Cardiac fibroblast (primary cell): Measurements from ENCODE around the gene UBE2I.

Experiments
- DNase-seq, 2 donors: peaks; one replicate each; pipeline versions ENCODE4 v3.0.0 to v3.0.0-alpha.2; 2010; ENCODE audit warnings: low read depth in 2 of 2
- H3K4me3 ChIP-seq, 2 donors: replicated peaks in 1 of 2; 1 replicate in 1 of 2; 2 replicates in 1 of 2; pipeline ENCODE4 v1.5.1; 2011; ENCODE audit warnings: low read depth in 2 of 2, low read length in 2 of 2, mild to moderate bottlenecking in 2 of 2, moderate library complexity in 1 of 2
- CTCF ChIP-seq: IDR thresholded peaks from one replicate; pipeline ENCODE4 v1.5.1; 2011; ENCODE audit warnings: low read depth, mild to moderate bottlenecking, low read length, inconsistent platforms

The UBE2I gene

GRCh38 chr16:1348441-1348840 lies 39.0 kb downstream of the UBE2I start:
- no peak for TF ChIP-seq CTCF
- no peak overlapping the region for H3K4me3 ChIP-seq
- DNase-seq, result no peak

GRCh38 chr16:1348926-1349325 lies 39.5 kb downstream of the UBE2I start:
- no peak overlapping the region for H3K4me3 ChIP-seq
- DNase-seq, result no peak
- TF ChIP-seq CTCF, result no peak

GRCh38 chr16:1349351-1349750 lies 39.9 kb downstream of the UBE2I start:
- no peak overlapping the region for H3K4me3 ChIP-seq
- no peak for TF ChIP-seq CTCF
- no peak for DNase-seq

GRCh38 chr16:1349951-1350350 lies 40.5 kb downstream of the UBE2I start:
- TF ChIP-seq CTCF, result no peak
- H3K4me3 ChIP-seq, result no peak overlapping the region
- DNase-seq, result no peak

GRCh38 chr16:1350691-1351090 lies 41.3 kb downstream of the UBE2I start:
- DNase-seq, result no peak
- H3K4me3 ChIP-seq, result peak overlapping the region; percentile 72 to 88
- TF ChIP-seq CTCF, result no peak

GRCh38 chr16:1351215-1351581 lies 41.8 kb downstream of the UBE2I start:
- TF ChIP-seq CTCF, result no peak
- no peak for DNase-seq
- H3K4me3 ChIP-seq, result peak overlapping the region; percentile 72 to 88

- TF ChIP-seq CTCF, result no peak
- peak within 1 kb of the TSS; percentile 88 to 93 for H3K4me3 ChIP-seq
- DNase-seq, result peak; percentile 84 to 95
These were observed 42.3 kb downstream of the UBE2I start, which contains the start of the genes GNPTG and TSR3 for GRCh38 chr16:1351582-1352362. Gene GNPTG (plus strand): TSS chr16:1351931. CDS start chr16:1351966, 35 bp downstream. Gene TSR3 (minus strand): TSS chr16:1351878. CDS start chr16:1351804, 74 bp downstream.
